Loucy (cell line): ENCODE measurements around the gene MCOLN1.

Experiments used
- H2AFZ ChIP-seq: fragments of 200-600 bp; sonication (generic); 2 replicates; pipeline ENCODE4 v1.6.0; 2016; ENCODE audit warnings: antibody characterized with exemption, mild to moderate bottlenecking, low read length, moderate library complexity
- H3F3A ChIP-seq: fragments of 200-600 bp; 2 replicates; pipeline ENCODE4 v1.6.0; 2016; ENCODE audit warnings: antibody characterized with exemption, low read depth, mild to moderate bottlenecking
- H3K27me3 ChIP-seq: fragments of 200-600 bp; sonication (generic); 2 replicates; pipeline ENCODE4 v1.6.1; 2014; ENCODE audit warnings: low read length, mild to moderate bottlenecking; ENCODE audit not compliant: insufficient read depth, poor library complexity, severe bottlenecking
- H3K36me3 ChIP-seq: fragments of 200-600 bp; sonication (generic); 2 replicates; pipeline ENCODE4 v1.6.1; 2016; ENCODE audit warnings: low read length; ENCODE audit not compliant: insufficient read depth
- H3K4me1 ChIP-seq: fragments of 200-600 bp; sonication (generic); 2 replicates; pipeline ENCODE4 v1.5.1; 2014; ENCODE audit warnings: low read length, mild to moderate bottlenecking; ENCODE audit not compliant: insufficient read depth, poor library complexity, severe bottlenecking
- H3K4me2 ChIP-seq: fragments of 200-600 bp; sonication (generic); 2 replicates; pipeline ENCODE4 v1.6.0; 2014; ENCODE audit warnings: antibody characterized with exemption, low read length, low read depth, mild to moderate bottlenecking; ENCODE audit not compliant: poor library complexity, severe bottlenecking
- H3K4me3 ChIP-seq: fragments of 200-600 bp; sonication (generic); 2 replicates; pipeline ENCODE4 v1.5.1; 2014; ENCODE audit warnings: low read length, mild to moderate bottlenecking, mixed read lengths; ENCODE audit not compliant: poor library complexity, severe bottlenecking
- H3K79me2 ChIP-seq: fragments of 200-600 bp; sonication (generic); 2 replicates; pipeline ENCODE4 v1.6.1; 2014; ENCODE audit warnings: low read length; ENCODE audit not compliant: insufficient read depth
- H3K9ac ChIP-seq: fragments of 200-600 bp; sonication (generic); 2 replicates; pipeline ENCODE4 v1.6.0; 2014; ENCODE audit warnings: mild to moderate bottlenecking, low read depth, low read length, moderate library complexity; ENCODE audit not compliant: poor library complexity, severe bottlenecking
- H3K9me2 ChIP-seq: fragments of 200-600 bp; sonication (generic); replicated peaks from 2 replicates; pipeline ENCODE4 v1.6.1; 2016; ENCODE audit warnings: low read depth, low read length, mixed read lengths
- H3K9me3 ChIP-seq: fragments of 200-600 bp; sonication (generic); 2 replicates; pipeline ENCODE4 v1.6.1; 2014; ENCODE audit warnings: mild to moderate bottlenecking, antibody characterized with exemption, low read length, low read depth; ENCODE audit not compliant: insufficient read depth
- H4K20me1 ChIP-seq: fragments of 200-600 bp; sonication (generic); 2 replicates; pipeline ENCODE4 v1.6.0; 2014; ENCODE audit warnings: antibody characterized with exemption, low read length, mild to moderate bottlenecking; ENCODE audit not compliant: insufficient read depth, poor library complexity, severe bottlenecking
- CTCF ChIP-seq: fragments of 200-600 bp; sonication (generic); conservative IDR thresholded peaks from 2 replicates; pipeline ENCODE4 v1.5.1; 2014; ENCODE audit warnings: mild to moderate bottlenecking, antibody characterized with exemption, low read length
- EZH2phosphoT487 ChIP-seq: fragments of 200-600 bp; IDR thresholded peaks from 2 replicates; pipeline ENCODE4 v1.6.1; 2018; ENCODE audit warnings: antibody characterized with exemption, mild to moderate bottlenecking, moderate library complexity, borderline replicate concordance

MCOLN1 gene

GRCh38 chr19:7529246-7529600 lies 6.8 kb downstream of the MCOLN1 start:
- Histone ChIP-seq H3K79me2 (no peaks in the 10 kb centered on the region), H3K9ac (no peak overlapping the region)
- no peak for TF ChIP-seq CTCF
- TF ChIP-seq EZH2phosphoT487, result no peak

GRCh38 chr19:7529610-7530490 lies 7.4 kb downstream of the MCOLN1 start:
- no peak overlapping the region for H3K4me2 ChIP-seq
- H2AFZ ChIP-seq, result no peak overlapping the region
- H4K20me1 ChIP-seq, result no peaks in the 10 kb centered on the region
- no peaks in the 10 kb centered on the region for H3K4me1 ChIP-seq
- H3K9me2 ChIP-seq, result no peaks in the 10 kb centered on the region
- H3K27me3 ChIP-seq, result no peaks in the 10 kb centered on the region
- TF ChIP-seq EZH2phosphoT487 (no peak), CTCF (no peak)
- H3K9ac ChIP-seq, result no peak overlapping the region
- no peaks in the 10 kb centered on the region for H3K79me2 ChIP-seq
- H3K9me3 ChIP-seq, result no peaks in the 10 kb centered on the region
- H3K36me3 ChIP-seq, result no peaks in the 10 kb centered on the region
- no peaks in the 10 kb centered on the region for H3F3A ChIP-seq
- H3K4me3 ChIP-seq, result no peak overlapping the region

More at GRCh38 chr19:7529246-7529600, 6.8 kb downstream of the MCOLN1 start:
- H3K9me3 ChIP-seq, result no peaks in the 10 kb centered on the region
- H3K4me1 ChIP-seq, result no peaks in the 10 kb centered on the region
- H3K36me3 ChIP-seq, result no peaks in the 10 kb centered on the region
- H4K20me1 ChIP-seq, result no peaks in the 10 kb centered on the region
- H2AFZ ChIP-seq, result no peak overlapping the region
- H3K9me2 ChIP-seq, result no peaks in the 10 kb centered on the region
- no peak overlapping the region for H3K4me3 ChIP-seq
- no peaks in the 10 kb centered on the region for H3K27me3 ChIP-seq
- no peaks in the 10 kb centered on the region for H3F3A ChIP-seq
- no peak overlapping the region for H3K4me2 ChIP-seq

DNA sequence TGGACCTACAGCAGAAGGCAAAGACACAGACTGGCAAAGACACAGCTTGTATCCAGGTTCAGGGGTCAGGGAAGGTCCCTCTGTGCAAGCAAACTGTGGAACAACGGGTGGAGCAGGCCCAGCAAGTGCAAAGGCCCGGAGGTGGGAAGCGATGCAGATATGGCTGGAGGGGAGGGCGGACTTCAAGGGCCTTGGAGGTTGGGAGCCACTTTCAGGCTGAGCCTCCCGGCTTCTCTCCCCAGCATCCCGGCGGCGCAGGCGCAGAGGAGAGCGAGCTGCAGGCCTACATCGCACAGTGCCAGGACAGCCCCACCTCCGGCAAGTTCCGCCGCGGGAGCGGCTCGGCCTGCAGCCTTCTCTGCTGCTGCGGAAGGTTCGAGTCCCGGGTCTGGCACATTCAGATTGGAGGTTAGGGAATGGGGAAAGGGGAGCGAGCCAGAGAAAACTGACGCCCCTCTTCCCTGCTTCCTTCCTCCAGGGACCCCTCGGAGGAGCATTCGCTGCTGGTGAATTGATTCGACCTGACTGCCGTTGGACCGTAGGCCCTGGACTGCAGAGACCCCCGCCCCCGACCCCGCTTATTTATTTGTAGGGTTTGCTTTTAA lies 11.0 kb downstream of the MCOLN1 start:
- Histone ChIP-seq H4K20me1 (no peaks in the 10 kb centered on the region), H3K36me3 (no peaks in the 10 kb centered on the region), H3K4me3 (peak overlapping the region; percentile 89), H3K79me2 (no peaks in the 10 kb centered on the region), H3K4me1 (no peaks in the 10 kb centered on the region), H3K9me3 (no peaks in the 10 kb centered on the region), H3K4me2 (peak overlapping the region; percentile 98), H2AFZ (peak overlapping the region; percentile 81), H3K9me2 (no peaks in the 10 kb centered on the region), H3K27me3 (no peaks in the 10 kb centered on the region), H3F3A (no peaks in the 10 kb centered on the region), H3K9ac (peak overlapping the region; percentile 82)
- TF ChIP-seq EZH2phosphoT487, result no peak
- no peak for TF ChIP-seq CTCF
